ENCODE data around the gene CAMTA1. TPM values are rescaled to one million over a fixed set of nuclear protein-coding genes. Genes with fewer than 3 reads are reported as not detected.

Gene CAMTA1
- total RNA-seq, 4 donors from 2014 or later, result 57.4 to 88.3 (median 62.1) TPM

GRCh38 chr1:7107109-7107830 lies 322.0 kb downstream of the CAMTA1 start:
- Histone ChIP-seq H3K9me3 (no peaks in the 10 kb centered on the region), H3K4me3 (no peak overlapping the region), H3K36me3 (no peaks in the 10 kb centered on the region), H3K27ac (no peak overlapping the region), H3K4me1 (no peaks in the 10 kb centered on the region), H3K27me3 (no peaks in the 10 kb centered on the region)
- TF ChIP-seq POLR2A (IDR thresholded peaks at IDR 0.05), result no peak
- TF ChIP-seq, protein P1, sequence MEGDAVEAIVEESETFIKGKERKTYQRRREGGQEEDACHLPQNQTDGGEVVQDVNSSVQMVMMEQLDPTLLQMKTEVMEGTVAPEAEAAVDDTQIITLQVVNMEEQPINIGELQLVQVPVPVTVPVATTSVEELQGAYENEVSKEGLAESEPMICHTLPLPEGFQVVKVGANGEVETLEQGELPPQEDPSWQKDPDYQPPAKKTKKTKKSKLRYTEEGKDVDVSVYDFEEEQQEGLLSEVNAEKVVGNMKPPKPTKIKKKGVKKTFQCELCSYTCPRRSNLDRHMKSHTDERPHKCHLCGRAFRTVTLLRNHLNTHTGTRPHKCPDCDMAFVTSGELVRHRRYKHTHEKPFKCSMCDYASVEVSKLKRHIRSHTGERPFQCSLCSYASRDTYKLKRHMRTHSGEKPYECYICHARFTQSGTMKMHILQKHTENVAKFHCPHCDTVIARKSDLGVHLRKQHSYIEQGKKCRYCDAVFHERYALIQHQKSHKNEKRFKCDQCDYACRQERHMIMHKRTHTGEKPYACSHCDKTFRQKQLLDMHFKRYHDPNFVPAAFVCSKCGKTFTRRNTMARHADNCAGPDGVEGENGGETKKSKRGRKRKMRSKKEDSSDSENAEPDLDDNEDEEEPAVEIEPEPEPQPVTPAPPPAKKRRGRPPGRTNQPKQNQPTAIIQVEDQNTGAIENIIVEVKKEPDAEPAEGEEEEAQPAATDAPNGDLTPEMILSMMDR (IDR thresholded peaks at IDR 0.05), result no peak
- no peak for DNase-seq

- Histone ChIP-seq H3K4me1 (no peaks in the 10 kb centered on the region), H3K27ac (no peak overlapping the region), H3K27me3 (no peaks in the 10 kb centered on the region), H3K4me3 (no peak overlapping the region), H3K36me3 (no peaks in the 10 kb centered on the region), H3K9me3 (no peaks in the 10 kb centered on the region)
- DNase-seq, result no peak
- TF ChIP-seq, protein P1 (IDR thresholded peaks at IDR 0.05), result no peak
- TF ChIP-seq POLR2A (IDR thresholded peaks at IDR 0.05), result no peak
Measured at GRCh38 chr1:7108251-7108650, 323.0 kb downstream of the CAMTA1 start.

DNA sequence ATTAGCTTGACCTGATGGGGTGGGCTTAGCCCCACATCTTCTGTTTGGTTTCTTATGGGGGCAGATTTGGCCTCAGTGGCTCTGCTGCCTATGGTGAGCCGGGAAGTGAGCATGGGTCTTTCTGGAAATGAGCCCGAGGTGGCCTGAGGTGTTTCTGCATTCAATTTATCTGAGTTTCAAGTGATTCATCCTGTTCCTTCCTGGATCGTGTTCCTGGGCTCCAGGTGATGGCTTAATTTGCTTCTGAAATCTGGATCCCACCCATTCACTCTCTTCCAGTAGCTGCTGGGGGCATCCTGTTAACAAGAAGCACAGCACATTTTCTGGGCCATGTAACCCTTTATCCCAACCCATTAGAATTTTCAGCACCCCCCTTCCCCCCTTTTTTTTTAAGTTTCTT lies 324.6 kb downstream of the CAMTA1 start:
- Histone ChIP-seq H3K4me1 (no peaks in the 10 kb centered on the region), H3K36me3 (no peaks in the 10 kb centered on the region), H3K27me3 (no peaks in the 10 kb centered on the region), H3K9me3 (no peaks in the 10 kb centered on the region), H3K4me3 (no peak overlapping the region), H3K27ac (no peak overlapping the region)
- TF ChIP-seq, protein P1 (IDR thresholded peaks at IDR 0.05), result no peak
- TF ChIP-seq POLR2A (IDR thresholded peaks at IDR 0.05), result no peak
- DNase-seq, result no peak

DNA sequence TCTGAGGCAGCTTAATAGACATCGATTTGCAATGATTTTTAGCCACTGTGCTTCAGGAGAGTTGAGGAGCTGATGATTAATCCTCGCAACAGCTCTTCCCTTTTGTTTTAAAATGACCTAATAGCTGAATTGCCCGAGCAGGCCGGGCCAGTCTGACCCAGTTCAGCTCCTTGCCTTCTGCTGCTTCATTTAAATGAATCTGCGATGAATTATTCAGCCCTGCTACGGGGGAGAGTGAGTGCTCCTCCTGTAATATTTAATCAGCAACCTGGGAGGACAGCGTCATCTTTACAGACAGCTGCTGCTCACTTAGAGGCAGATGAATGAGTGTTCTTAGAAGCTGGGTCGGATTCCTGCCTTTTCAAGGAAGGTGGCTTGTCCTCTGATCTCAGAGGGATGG lies 325.1 kb downstream of the CAMTA1 start:
- Histone ChIP-seq H3K4me3 (no peak overlapping the region), H3K9me3 (no peaks in the 10 kb centered on the region), H3K36me3 (no peaks in the 10 kb centered on the region), H3K27me3 (no peaks in the 10 kb centered on the region), H3K27ac (no peak overlapping the region), H3K4me1 (no peaks in the 10 kb centered on the region)
- TF ChIP-seq, protein P1 (IDR thresholded peaks at IDR 0.05), result no peak
- no peak for TF ChIP-seq POLR2A (IDR thresholded peaks at IDR 0.05)
- DNase-seq, result no peak

GRCh38 chr1:7111853-7112252 lies 326.6 kb downstream of the CAMTA1 start:
- H3K27ac ChIP-seq, result no peak overlapping the region
- H3K9me3 ChIP-seq, result peaks cover 0 to 4% (median 0%) of the 10 kb centered on the region in 4 donors
- H3K4me1 ChIP-seq, result no peaks in the 10 kb centered on the region
- H3K4me3 ChIP-seq, result no peak overlapping the region
- no peaks in the 10 kb centered on the region for H3K36me3 ChIP-seq
- no peaks in the 10 kb centered on the region for H3K27me3 ChIP-seq
- TF ChIP-seq, protein P1 (IDR thresholded peaks at IDR 0.05), result no peak
- TF ChIP-seq POLR2A (IDR thresholded peaks at IDR 0.05), result no peak
- DNase-seq, result no peak
